22Rv1 (cell line): ENCODE measurements around the gene SERPINH1.

Experiments
- H3K27ac ChIP-seq: fragments of 450-650 bp; 2 replicates; pipeline ENCODE4 v1.5.1; 2017
- ZFX ChIP-seq: fragments of 450-650 bp; IDR thresholded peaks from 2 replicates; pipeline ENCODE4 v1.6.1; 2017; ENCODE audit warnings: antibody characterized with exemption, borderline replicate concordance
- TF ChIP-seq, protein P1 (sequence below): fragments of 450-650 bp; IDR thresholded peaks from 2 replicates; pipeline ENCODE4 v1.5.1; 2017; ENCODE audit warnings: mild to moderate bottlenecking

Gene SERPINH1

DNA sequence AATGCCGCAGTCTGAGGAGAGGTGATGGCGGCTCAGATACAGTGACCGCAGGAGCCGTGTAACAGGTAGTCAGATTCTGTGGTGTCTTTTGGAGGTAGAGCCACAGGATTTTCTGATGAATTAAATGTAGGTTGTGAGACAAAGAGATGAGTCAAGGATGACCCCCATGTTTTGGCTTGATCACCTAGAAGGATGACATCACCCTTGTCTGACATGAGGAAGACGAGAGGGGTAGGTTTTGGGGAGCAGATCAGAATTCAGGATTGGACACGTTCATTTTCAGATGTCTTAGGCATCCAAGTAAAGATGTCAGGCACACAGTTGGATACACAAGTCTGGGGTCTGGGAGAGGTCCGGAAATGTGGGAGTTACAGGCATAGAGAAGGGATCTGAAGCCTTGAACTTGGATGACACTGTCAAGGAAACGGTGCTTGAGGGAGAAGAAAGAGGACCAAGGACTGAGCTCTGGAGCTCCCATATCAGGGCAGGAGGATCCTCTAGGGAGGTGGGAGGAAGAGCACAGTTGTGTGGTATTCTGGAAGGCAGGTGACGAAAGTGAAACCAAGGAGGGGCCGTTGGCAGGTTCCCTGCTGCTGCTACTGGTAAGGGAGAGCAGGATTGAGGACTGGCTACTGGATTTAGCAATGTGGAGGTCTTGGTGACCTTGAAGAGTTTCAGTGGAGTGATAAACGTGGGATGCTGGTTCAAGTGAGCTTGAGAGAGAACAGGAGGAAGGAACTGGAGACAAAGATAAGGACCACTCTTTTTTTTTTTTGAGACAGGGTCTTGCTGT lies 23.7 kb upstream of the SERPINH1 start:
- H3K27ac ChIP-seq: no peak overlapping the region
- no peak for TF ChIP-seq ZFX
- TF ChIP-seq, protein P1, sequence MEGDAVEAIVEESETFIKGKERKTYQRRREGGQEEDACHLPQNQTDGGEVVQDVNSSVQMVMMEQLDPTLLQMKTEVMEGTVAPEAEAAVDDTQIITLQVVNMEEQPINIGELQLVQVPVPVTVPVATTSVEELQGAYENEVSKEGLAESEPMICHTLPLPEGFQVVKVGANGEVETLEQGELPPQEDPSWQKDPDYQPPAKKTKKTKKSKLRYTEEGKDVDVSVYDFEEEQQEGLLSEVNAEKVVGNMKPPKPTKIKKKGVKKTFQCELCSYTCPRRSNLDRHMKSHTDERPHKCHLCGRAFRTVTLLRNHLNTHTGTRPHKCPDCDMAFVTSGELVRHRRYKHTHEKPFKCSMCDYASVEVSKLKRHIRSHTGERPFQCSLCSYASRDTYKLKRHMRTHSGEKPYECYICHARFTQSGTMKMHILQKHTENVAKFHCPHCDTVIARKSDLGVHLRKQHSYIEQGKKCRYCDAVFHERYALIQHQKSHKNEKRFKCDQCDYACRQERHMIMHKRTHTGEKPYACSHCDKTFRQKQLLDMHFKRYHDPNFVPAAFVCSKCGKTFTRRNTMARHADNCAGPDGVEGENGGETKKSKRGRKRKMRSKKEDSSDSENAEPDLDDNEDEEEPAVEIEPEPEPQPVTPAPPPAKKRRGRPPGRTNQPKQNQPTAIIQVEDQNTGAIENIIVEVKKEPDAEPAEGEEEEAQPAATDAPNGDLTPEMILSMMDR: no peak

DNA sequence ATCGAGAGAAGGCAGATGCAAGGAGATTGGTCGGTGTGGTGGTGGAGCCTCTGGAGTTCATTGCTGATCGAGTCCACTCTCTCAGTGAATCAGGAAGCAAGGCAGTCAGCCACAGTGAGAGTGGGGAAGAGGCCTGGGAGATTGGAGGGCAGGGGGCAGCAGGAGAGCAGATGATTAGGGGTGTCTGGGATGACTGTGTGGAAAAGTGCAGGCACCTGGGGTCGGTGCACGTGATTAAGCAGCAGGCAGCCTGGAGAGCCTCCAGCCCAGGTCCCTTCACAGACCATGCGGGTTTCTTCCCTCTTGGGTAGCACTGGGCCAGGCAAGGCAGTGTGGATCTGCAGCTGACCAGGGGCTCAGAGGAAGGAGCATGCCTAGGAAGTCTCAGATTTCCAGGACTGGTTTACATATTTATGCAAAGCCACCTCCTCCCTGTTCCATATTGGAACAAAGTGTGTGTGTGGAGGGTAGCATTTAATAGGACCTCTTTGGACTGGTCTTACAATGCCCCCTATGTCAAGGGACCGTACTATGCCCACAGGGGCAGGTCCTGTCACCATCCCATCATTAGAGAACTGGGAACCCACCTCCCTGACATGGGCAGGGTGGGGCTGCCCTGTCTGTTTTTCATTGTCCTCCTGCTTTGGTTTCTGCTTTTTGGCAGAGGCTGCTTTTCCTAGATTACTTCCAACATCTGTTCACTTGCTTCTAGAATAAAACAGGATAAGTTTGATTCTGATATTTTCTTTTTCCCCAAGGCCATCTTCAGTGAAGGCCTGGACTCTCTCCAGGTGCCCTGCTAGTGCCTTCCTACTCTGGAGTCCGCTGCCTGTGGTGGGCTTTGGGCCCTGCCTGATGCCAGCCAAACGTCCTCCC lies 22.4 kb upstream of the SERPINH1 start:
- TF ChIP-seq, protein P1: no peak
- TF ChIP-seq ZFX: no peak
- H3K27ac ChIP-seq: no peak overlapping the region

DNA sequence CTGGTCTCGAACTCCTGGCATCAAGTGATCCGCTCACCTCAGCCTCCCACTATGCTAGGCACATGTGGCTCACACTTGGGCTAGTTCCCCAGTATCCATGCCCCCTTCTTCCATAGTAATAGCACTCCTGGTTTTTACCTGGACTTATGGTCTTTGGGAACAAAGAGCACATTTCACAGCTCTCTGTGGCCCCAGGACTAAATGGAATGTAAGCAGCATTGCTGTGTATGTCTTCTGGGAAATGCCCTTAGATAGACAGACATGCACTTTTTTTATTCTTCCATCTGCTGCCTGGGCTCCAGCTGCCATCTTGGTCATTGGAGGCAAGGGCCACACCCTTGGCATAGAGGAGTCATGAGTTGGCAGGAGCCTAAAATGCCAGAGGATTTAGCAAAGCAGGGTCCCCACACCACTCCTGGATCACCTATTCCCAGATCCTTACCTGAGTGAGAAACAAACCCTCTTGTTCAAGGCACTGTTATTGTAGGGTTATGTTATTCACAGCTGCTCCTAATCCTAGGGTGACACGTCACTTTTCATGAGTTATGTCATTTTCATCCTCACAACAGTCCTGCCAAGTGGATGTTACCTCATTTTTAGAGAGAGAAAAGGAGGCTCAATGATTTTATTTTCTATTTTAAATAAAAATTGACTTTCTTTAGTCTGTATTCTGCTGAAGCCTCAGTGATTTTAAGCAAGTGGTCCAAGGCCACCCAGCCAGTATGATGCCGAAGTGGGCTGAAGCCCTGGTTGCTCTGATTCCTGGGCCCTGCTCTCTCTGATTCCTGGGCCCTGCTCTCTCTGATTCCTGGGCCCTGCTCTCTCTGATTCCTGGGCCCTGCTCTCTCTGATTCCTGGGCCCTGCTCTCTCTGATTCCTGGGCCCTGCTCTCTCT lies 20.6 kb upstream of the SERPINH1 start:
- no peak overlapping the region for H3K27ac ChIP-seq
- TF ChIP-seq ZFX: no peak
- TF ChIP-seq, protein P1: no peak

DNA sequence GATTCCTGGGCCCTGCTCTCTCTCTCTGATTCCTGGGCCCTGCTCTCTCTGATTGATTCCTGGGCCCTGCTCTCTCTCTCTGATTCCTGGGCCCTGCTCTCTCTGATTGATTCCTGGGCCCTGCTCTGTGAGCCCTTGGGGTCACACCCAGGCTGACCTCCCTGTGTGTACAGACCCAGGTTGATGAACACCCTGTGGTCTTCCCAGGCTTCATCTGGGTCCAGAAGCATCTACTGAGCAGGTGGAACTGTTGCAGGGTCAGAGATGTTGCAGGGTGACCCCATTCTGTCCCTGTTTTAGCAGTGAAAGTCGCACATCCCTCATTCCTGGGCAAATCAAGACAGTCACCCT lies 20.0 kb upstream of the SERPINH1 start:
- TF ChIP-seq ZFX: no peak
- TF ChIP-seq, protein P1: no peak
- H3K27ac ChIP-seq: no peak overlapping the region

DNA sequence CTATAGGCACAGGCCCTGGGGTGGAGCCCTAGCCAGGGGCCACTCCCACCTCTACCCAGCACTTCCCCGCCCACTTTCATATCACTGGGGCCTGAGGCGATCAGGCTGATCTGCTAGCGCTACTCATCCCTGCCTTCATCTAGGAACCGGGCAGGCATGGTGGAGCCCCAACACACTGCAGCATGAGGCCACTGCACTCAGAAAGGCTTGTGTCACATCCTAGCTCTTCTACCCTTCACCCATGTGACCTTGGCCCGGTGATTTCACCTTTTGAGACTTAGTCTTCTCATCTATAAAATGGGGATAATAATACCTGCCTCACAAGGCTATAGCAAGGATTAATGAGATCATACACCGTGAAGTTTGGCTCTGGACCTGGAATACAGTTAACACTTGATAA lies 18.2 kb upstream of the SERPINH1 start:
- H3K27ac ChIP-seq: no peak overlapping the region
- TF ChIP-seq ZFX: no peak
- TF ChIP-seq, protein P1: no peak

DNA sequence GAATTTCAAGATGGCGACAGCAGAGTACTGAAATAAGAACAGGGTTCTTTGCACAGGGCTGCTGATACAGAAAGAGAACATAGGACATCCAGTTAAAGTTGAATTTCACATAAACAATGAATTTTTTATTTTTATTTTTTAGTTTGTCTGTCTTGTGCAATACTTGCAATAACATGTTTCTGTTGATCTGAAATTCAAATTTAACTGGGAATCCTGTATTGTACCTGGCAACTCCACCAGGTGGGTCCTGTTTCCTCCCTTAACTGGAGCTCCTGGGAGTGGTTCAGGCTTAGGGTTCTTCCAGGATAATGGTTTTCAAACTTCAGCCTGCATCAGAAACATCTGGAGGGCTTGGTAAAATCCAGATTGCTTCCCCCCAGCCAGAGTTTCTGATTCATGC lies 14.9 kb upstream of the SERPINH1 start:
- no peak overlapping the region for H3K27ac ChIP-seq
- TF ChIP-seq ZFX: no peak
- TF ChIP-seq, protein P1: no peak
